Measurements from ENCODE around the gene WDR88. TPM values are rescaled to one million over a fixed set of nuclear protein-coding genes. Genes with fewer than 3 reads are reported as not detected.

WDR88 gene, protein sequence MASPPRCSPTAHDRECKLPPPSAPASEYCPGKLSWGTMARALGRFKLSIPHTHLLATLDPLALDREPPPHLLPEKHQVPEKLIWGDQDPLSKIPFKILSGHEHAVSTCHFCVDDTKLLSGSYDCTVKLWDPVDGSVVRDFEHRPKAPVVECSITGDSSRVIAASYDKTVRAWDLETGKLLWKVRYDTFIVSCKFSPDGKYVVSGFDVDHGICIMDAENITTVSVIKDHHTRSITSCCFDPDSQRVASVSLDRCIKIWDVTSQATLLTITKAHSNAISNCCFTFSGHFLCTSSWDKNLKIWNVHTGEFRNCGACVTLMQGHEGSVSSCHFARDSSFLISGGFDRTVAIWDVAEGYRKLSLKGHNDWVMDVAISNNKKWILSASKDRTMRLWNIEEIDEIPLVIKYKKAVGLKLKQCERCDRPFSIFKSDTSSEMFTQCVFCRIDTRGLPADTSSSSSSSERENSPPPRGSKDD
- not detected for total RNA-seq

DNA sequence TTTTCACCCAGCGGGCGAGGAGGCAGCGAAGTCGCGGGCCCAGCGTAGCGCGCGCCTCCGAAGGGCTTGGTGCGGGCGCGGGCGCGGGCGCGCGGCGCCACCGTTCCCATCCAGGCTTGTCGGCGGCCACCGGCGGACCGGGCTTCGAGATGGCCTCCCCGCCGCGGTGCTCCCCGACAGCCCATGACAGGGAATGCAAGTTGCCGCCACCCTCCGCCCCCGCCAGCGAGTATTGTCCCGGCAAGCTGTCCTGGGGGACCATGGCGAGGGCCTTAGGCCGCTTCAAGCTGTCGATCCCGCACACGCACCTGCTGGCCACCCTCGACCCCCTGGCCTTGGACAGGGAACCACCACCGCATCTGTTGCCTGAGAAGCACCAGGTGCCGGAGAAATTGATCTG lies at the start of gene WDR88:
TSS of gene WDR88 (plus strand) at position 94 of the 400 bp plus-strand sequence. CDS start at position 150, 56 bp downstream.
- no peaks in the 10 kb centered on the region for H3K9me3 ChIP-seq (ENCODE audit: low read depth, low read length)
- no peaks in the 10 kb centered on the region for H3K27me3 ChIP-seq (ENCODE audit: insufficient read depth, low read length)
- H3K4me3 ChIP-seq (ENCODE audit: low read length), result no peak within 1 kb of the TSS
- no peaks in the 10 kb centered on the region for H3K4me1 ChIP-seq (ENCODE audit: insufficient read depth, low read length)

DNA sequence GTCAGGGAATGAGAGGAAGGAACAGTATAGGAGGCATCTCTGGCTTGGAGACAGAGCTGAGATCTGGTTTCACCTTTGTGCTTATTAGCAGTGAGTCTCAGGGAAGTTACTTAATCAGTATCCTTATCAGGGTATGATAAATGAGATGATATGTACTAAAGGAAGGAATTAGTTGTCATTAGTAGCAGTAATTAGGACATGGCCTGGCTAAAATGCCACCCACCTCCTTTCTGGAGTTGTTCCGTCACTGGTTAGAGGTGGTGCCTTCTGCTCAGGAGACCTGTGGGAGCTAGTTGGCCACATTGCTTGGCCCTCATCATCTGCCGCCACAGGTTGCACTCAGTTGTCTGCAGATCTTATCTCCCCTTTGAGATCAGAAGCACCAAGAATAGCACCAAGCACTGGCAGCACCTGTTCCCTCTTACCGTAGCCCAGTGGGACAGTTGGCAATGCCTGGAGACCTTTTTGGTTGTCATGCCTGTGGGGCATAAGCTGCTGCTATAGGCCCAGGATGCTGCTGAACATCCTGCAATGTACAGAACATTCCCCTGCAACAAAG lies 46.3 kb upstream of the WDR88 start:
- no peak overlapping the region for H3K4me3 ChIP-seq (ENCODE audit: low read length)
- peaks cover 15% of the 10 kb centered on the region for H3K4me1 ChIP-seq (ENCODE audit: insufficient read depth, low read length)
- no peaks in the 10 kb centered on the region for H3K27me3 ChIP-seq (ENCODE audit: insufficient read depth, low read length)
- no peaks in the 10 kb centered on the region for H3K9me3 ChIP-seq (ENCODE audit: low read depth, low read length)

DNA sequence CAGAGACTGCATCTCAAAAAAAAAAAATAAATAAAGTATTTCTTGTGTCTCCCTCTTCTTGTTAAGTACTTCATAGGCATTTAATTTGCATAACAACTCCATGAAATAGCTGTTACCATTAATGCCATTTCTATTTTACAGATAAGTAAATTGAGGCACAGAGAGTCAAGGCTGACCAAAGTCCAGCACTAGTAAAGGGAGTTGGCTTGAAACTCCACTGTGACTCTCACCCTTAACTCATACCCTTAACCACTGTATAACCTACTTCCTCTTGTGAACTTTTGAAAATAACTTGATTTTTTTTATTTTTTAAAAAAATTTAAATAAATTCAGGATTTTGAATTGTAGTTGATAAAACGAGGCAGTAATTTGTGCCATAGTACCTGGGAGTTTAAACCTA lies 45.0 kb upstream of the WDR88 start:
- no peaks in the 10 kb centered on the region for H3K9me3 ChIP-seq (ENCODE audit: low read depth, low read length)
- H3K4me1 ChIP-seq (ENCODE audit: insufficient read depth, low read length), result peaks cover 8% of the 10 kb centered on the region
- no peaks in the 10 kb centered on the region for H3K27me3 ChIP-seq (ENCODE audit: insufficient read depth, low read length)
- no peak overlapping the region for H3K4me3 ChIP-seq (ENCODE audit: low read length)

DNA sequence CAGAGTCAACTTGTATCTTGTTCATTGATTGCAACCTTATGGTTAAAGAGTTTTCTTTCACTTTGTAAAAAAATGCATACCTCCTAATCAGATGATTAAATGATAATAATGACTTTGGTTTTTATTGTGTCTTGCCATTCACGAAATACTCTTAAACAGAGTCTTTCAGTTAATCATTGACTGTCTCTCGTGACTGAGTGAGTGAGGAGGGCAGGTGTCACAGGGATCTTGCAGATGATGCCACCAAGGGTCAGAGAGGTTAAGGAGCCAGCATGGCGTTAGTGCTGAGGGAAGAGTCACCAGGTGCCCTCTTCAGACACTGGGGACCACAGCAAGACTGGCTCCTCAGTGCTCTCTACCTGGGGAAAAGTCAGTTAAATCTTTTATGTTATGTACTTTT lies 42.9 kb upstream of the WDR88 start:
- Histone ChIP-seq H3K9me3 (ENCODE audit: low read depth, low read length) (no peaks in the 10 kb centered on the region), H3K27me3 (ENCODE audit: insufficient read depth, low read length) (no peaks in the 10 kb centered on the region), H3K4me1 (ENCODE audit: insufficient read depth, low read length) (no peaks in the 10 kb centered on the region), H3K4me3 (ENCODE audit: low read length) (no peak overlapping the region)

DNA sequence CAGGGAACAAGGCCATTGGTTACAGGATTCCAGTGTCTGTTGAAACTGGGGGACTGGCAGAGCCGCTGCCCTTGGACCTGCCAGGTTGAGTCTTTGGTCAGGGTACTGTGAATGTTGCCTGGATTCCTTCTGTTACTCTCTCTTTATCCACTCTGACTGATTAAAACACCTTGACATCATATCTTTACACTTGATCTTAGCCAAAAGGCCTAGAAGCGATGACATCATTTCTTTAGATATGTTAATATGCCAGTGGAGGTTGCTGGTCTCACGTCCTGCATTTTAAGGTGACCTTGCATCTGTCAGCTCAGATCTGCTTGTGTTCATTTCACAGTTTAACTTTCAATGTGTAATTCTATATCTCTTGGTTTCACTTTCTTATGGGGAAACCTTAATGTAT lies 41.7 kb upstream of the WDR88 start:
- Histone ChIP-seq H3K27me3 (ENCODE audit: insufficient read depth, low read length) (no peaks in the 10 kb centered on the region), H3K4me3 (ENCODE audit: low read length) (no peak overlapping the region), H3K9me3 (ENCODE audit: low read depth, low read length) (no peaks in the 10 kb centered on the region), H3K4me1 (ENCODE audit: insufficient read depth, low read length) (no peaks in the 10 kb centered on the region)

DNA sequence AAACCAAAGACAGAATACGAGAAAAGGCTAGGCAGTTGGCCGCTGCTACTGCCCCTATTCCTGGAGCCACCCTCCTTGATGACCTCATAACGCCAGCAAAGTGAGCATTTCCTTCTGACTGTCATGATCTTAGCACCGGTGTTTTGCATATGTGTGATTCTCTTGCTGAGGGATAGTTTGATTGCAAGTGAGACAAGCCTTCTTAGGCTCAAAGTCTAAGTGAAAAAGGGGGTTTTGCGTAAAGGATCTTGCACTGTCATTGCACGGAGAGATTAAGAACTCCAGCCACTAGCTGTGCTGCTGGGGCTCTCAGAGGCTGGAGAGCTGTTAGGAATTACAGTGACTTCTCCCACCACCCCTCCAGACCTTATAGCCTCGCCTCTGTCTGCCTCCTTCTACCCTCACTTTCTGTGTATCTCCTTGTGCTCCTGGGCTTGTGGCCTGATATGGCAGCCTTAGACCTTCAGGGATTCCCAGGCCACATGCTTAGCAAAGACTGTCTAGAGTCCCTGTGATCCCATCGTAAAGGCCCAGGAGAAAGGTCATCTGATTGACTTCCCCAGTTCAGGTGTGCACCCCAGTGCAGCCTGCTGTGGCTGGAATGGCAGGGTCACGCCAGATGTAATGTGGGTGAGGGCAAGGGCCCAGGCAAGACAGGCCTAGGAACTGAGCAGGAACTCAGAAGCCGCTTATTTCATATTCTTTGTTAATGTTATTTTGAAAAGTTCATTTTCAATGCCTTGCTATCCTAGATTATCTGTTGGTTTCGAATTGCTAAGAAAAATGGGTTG lies 38.3 kb upstream of the WDR88 start:
- Histone ChIP-seq H3K4me3 (ENCODE audit: low read length) (no peak overlapping the region), H3K9me3 (ENCODE audit: low read depth, low read length) (no peaks in the 10 kb centered on the region), H3K4me1 (ENCODE audit: insufficient read depth, low read length) (no peaks in the 10 kb centered on the region), H3K27me3 (ENCODE audit: insufficient read depth, low read length) (no peaks in the 10 kb centered on the region)

DNA sequence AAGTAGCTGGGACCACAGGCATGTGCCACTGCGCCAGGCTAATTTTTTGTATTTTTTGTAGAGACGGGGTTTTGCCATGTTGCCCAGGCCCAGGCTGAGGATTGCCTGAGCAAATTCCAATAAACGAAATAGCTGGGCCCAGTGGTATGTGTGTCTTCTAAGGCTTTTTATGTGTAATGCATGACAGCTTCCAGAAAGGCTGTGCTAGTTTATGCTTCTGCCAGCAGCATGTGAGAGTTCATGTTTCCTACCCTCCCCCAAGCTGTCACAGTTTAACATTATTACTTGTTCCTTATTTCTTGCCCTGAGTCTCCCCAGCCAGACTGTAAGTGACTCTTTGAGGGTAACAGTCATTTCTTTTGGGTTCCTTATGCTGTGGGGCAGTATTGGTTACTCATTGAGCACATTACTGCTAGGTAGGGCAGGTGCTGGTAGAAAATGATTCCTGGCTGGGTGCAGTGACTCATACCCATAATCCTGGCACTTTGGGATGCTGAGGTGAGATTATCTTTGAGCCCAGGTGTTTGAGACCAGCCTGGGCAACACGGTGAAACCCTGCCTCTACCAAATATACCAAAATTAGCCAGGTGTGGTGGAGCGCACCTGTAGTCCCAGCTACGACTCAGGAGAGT lies 37.4 kb upstream of the WDR88 start:
- no peaks in the 10 kb centered on the region for H3K4me1 ChIP-seq (ENCODE audit: insufficient read depth, low read length)
- H3K9me3 ChIP-seq (ENCODE audit: low read depth, low read length), result no peaks in the 10 kb centered on the region
- no peaks in the 10 kb centered on the region for H3K27me3 ChIP-seq (ENCODE audit: insufficient read depth, low read length)
- no peak overlapping the region for H3K4me3 ChIP-seq (ENCODE audit: low read length)

DNA sequence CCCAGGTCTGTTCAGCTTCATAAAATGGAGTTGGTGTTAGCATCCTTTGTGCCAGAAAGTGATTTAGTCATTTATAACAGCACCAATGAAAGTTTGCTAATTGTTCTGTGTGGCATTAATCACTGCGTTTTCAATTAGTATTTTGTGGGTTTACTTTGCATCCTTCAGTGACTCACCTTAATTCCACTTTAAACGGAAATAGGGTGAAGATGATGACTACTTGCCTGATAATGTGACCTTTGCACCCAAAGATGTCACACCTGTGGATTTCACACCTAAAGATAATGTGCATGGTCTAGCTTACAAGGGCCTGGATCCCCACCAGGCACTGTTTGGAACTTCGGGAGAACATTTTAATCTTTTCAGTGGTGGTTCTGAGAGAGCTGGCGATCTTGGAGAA lies 35.9 kb upstream of the WDR88 start:
- Histone ChIP-seq H3K4me1 (ENCODE audit: insufficient read depth, low read length) (no peaks in the 10 kb centered on the region), H3K4me3 (ENCODE audit: low read length) (no peak overlapping the region)

DNA sequence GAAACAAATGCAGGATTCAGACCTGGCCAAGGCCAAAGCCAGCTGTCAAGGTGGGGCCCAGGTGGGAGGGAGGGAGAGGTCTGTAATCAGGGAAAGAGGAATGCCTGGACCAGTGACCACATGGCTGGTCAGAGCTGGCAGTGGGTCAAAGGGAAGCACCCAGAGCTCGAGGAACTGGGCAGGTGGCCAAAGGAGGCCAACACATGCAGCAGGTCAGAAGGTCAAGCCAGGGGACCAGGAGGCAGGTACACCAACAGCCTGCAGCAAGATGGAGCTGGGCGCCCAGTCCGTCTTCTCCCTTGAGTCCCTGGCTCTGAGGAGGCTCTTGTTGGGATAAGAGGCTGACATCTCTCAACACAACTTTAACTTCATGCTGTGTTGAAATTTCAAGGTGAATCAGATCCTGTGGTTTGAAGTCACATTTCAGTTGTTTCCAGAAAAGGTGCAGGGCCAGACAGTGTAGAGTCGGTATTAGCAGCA lies 33.8 kb upstream of the WDR88 start:
- Histone ChIP-seq H3K9me3 (ENCODE audit: low read depth, low read length) (no peaks in the 10 kb centered on the region), H3K27me3 (ENCODE audit: insufficient read depth, low read length) (no peaks in the 10 kb centered on the region), H3K4me1 (ENCODE audit: insufficient read depth, low read length) (no peaks in the 10 kb centered on the region), H3K4me3 (ENCODE audit: low read length) (no peak overlapping the region)

More for the DNA sequence above, 35.9 kb upstream of the WDR88 start:
- no peaks in the 10 kb centered on the region for H3K27me3 ChIP-seq (ENCODE audit: insufficient read depth, low read length)
- no peaks in the 10 kb centered on the region for H3K9me3 ChIP-seq (ENCODE audit: low read depth, low read length)

DNA sequence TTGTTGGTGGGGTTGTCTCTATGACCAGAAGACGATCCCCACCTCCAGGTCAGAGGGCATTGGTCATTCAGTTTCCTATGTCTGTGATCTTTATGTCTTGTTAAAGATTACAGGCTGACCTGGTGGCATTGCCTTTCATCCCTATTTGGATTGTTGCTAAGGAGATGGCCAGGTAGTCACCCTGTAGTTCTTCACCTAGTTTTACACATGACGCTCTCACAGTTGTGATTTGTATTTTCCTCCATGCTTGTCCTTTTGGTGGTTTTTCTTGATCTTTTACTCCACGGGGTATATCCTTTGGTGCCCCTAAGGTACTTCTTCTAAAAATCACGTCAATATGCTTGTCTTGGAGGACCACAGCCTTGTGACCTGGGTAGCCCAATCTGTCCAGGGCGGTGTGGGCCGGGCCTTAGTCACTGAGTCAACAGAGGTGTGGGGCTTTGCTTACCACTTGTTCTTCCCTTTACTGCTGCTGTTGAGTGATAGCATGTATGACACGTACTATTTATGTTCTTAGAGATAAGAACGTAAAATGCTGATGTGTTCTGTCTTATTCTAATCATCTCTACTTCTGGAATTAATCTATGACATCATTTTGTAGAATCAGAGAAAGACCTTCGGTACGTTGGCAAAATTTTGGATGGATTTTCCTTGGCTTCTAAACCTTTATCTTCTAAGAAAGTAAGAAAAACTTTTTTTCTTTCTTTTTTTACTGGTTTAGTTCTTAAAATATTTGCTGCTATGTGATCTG lies 30.8 kb upstream of the WDR88 start:
- H3K4me1 ChIP-seq (ENCODE audit: insufficient read depth, low read length), result no peaks in the 10 kb centered on the region
- H3K4me3 ChIP-seq (ENCODE audit: low read length), result no peak overlapping the region
- H3K9me3 ChIP-seq (ENCODE audit: low read depth, low read length), result no peaks in the 10 kb centered on the region
- no peaks in the 10 kb centered on the region for H3K27me3 ChIP-seq (ENCODE audit: insufficient read depth, low read length)

DNA sequence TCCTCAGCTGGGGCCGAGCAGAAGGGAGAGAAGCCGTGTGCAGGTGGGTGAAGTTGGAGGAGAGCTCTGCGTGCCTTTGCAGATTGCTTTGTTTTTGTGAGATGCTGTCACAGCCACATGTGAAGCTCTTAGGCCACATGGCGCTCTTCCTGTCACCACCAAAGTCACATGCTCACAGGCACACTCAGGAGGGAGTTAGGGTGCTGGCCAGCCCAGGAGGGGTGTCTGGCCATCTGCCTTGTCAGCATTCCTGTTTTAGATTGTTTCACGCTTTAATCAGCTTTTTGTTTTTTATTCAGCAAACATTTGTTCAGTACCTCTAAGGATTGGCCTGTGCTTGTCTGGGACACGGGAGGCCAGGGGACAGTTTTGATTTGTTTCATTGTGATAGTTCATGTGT lies 29.0 kb upstream of the WDR88 start:
- no peaks in the 10 kb centered on the region for H3K27me3 ChIP-seq (ENCODE audit: insufficient read depth, low read length)
- H3K4me1 ChIP-seq (ENCODE audit: insufficient read depth, low read length), result no peaks in the 10 kb centered on the region
- no peak overlapping the region for H3K4me3 ChIP-seq (ENCODE audit: low read length)
- no peaks in the 10 kb centered on the region for H3K9me3 ChIP-seq (ENCODE audit: low read depth, low read length)

DNA sequence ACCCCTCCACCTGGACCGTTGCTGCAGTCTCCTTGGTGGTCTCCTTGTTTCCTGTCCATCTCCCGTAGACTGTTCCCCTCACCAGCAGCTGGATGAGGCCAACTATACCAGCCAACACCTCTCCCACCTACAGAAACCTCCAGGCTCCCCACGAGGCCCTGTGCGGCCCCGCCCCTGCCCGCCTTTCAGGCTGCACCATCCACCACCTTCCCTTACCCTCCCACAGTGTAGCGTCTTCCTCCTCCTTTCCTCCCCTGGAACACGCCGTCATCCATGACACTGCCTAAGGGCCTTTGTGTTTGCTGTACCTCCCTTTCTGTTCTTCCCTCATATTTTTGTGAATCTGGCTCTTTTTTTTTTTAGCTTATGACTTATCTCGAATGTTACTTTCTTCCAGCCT lies 23.8 kb upstream of the WDR88 start:
- Histone ChIP-seq H3K9me3 (ENCODE audit: low read depth, low read length) (no peaks in the 10 kb centered on the region), H3K4me1 (ENCODE audit: insufficient read depth, low read length) (no peaks in the 10 kb centered on the region), H3K4me3 (ENCODE audit: low read length) (no peak overlapping the region), H3K27me3 (ENCODE audit: insufficient read depth, low read length) (no peaks in the 10 kb centered on the region)

DNA sequence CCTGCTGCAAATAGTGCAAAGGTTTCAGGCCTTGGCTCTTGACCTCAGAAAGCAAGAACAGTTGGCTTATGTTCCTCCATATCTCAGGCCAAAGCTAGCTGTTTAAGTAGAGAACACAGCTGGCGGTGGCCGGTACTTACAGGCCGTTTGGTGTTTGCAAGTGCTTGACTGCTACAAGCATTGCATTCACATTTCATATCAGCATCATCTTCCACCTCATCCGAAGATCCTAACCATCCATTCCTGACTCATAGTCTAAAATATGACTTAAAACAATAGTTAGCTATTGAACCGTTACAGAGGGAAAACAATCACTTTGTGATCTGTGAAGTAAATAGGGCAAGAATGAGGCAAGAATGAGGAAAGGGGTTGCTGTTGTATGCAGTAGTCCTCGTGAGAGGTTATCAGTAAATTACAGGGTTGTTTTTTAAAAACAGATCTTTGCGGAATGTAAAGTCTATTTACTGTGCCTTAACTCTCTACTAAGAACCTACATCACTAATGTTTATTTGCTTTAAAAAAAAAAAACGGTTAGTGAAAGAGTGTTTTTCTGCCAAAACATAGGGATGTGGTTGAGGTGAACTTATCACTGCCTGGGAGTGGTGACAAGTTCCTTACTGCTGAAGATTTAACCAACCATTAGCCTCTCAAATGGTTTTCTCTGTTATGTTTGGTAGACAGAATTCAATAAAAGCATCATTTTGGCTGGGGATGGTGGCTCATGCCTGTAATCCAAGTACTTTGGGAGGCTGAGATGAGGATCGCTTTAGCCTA lies 21.6 kb upstream of the WDR88 start:
- H3K4me1 ChIP-seq (ENCODE audit: insufficient read depth, low read length), result no peaks in the 10 kb centered on the region

DNA sequence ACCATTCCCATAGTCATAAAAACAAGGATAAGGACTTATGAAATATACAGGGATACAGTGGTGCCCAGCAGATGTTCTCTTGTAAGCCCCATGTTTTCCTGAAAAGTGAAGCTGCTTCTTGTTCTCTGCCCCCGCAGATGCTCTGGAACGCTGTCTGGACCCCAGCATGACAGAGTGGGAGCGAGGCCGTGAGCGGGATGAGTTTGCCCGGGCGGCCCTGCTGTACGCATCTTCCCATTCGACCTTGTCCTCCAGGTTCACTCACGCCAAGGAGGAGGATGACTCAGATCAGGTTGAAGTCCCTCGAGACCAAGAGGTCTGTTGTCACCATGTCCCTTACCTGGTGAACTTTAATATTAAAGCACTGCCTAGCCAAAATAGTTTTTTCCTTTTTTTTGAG lies 20.3 kb upstream of the WDR88 start:
- no peaks in the 10 kb centered on the region for H3K27me3 ChIP-seq (ENCODE audit: insufficient read depth, low read length)
- H3K4me1 ChIP-seq (ENCODE audit: insufficient read depth, low read length), result no peaks in the 10 kb centered on the region
- no peaks in the 10 kb centered on the region for H3K9me3 ChIP-seq (ENCODE audit: low read depth, low read length)
- no peak overlapping the region for H3K4me3 ChIP-seq (ENCODE audit: low read length)

More for the DNA sequence above, 21.6 kb upstream of the WDR88 start:
- Histone ChIP-seq H3K4me3 (ENCODE audit: low read length) (no peak overlapping the region), H3K9me3 (ENCODE audit: low read depth, low read length) (no peaks in the 10 kb centered on the region), H3K27me3 (ENCODE audit: insufficient read depth, low read length) (no peaks in the 10 kb centered on the region)

Data from mononuclear cell (primary cell).